ENCODE results near the gene PDGFRB. TPM values are rescaled to one million over a fixed set of nuclear protein-coding genes. Genes with fewer than 3 reads are reported as not detected.
"Not testable (repeated sequence)": the region's sequence is repeated elsewhere in the genome, so short reads cannot be mapped to it uniquely, and the experiment has no call there.

PDGFRB gene
- total RNA-seq, 1 experiment from 2014 or later: 67.6 TPM

DNA sequence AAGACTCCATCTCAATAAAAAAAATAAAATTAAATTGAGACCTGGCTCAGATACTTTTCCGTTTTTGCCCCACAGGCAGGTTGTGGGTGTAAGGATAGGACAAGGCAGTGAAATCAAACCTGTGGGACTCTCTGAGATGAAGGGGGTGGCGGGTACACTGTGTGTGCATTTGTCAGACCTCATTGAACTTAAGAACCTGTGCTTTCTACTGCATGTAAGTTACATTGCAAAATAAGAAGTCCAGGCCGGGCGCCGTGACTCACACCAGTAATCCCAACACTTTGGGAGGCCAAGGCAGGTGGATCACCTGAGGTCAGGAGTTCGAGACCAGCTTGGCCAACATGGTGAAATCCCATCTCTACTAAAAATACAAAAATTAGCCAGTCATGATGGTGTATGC lies 70.9 kb downstream of the PDGFRB start:
- not testable (repeated sequence) for DNase-seq (ENCODE audit: low read depth)

DNA sequence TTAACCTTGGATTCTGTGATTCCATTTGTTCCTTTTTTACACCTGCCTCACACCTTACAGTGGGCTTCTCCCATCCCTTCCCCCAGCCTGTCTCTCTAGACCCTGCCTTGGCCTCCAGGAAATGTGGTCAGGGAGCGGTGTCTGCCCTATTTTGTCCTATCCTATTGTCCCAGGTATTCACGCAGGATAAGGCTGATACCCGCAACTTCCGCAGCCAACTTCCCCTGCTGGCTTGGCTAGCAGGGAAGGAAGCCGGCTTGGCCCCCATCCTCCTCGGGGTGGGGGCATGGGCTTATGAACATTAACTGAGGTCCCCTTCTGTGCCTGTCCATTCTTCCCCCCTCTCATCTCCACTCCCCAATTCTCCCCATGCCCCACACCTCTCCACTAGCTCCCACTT lies 72.8 kb downstream of the PDGFRB start:
- no peak for DNase-seq (ENCODE audit: low read depth)

DNA sequence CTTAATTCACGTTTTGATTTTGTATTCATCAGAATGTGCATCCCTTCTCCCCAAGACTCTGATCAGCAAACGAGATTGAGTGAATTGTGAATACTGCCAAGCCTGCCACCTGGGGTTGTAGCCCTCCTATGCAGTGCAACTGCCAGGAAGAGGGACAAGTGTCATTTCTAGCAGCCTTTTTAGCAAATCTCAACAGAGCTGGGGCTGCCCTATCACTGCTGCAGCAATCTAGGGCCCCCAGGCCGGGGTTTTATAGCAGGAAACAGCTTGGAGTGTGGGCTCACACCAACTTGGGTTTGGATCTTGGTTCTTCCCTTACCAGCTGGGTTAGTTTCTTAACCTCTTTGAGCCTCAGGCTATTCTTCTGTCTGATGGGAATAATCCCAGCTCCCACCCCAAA lies 73.3 kb downstream of the PDGFRB start:
- DNase-seq (ENCODE audit: low read depth): no peak

DNA sequence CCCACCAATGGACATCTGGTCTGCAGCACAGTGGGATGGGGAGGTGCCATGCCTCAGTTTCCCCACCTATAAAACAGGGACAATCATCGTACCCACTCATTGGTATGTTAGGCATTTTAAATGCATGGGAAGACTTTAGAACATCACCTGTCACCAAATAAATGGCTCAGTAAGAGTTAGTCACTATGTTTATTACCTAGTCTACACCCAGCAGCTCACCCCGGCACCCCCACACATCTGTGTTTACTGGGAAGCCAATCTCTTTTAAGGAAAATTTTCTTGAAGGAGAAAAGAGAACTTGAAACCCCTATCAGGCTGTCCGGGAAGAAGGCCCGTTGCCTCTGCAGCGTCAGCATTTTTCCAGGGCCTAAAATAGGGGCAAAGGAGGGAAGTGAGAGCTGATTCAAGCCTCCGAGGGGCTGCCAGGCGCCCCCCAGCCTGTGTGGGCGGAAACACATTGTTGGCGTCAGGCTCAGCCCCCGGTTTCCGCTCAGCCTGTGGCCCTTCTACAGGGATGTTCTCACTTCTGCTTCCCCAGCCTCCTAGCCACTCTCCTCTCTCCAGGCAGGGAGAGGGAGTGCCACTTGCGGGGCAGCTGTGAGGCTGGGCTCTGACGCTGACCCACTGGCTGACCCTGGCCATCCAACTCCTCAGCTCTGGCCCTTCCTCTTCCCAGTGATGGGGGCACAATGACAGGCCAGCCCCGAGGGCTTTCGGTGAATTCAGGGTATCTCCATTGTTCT lies 73.9 kb downstream of the PDGFRB start:
- DNase-seq (ENCODE audit: low read depth): no peak

GRCh38 chr5:150080696-150081435 lies 74.8 kb downstream of the PDGFRB start:
- DNase-seq (ENCODE audit: low read depth): no peak

DNA sequence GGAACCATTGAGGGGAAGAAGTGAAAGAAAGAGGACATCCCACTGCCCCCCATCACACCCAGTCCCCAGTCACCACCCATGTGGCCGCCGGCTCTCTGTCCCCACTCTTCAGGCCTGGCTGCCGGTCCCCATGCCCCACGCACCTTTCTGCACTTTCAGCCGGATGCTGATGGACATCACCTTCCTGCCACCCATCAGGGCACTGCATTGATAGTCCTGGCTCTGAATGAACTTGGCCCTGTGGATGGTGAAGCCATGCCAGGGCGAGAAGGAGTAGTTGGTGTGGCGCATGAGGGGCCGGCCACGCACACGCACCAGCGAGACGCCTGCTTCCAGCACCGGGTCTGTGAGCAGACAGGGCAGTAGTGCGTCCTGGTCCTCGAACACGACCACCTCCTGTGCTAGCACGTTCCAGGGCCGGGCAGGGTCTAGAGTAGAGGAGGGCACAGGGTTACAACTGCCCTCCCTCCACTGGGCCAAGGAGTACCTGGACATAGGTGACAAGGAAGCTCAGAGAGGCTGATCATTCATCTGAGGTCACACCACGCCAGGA lies 75.7 kb downstream of the PDGFRB start:
- DNase-seq (ENCODE audit: low read depth): no peak

- peak; percentile 30 for DNase-seq (ENCODE audit: low read depth)
These were observed 76.6 kb downstream of the PDGFRB start for GRCh38 chr5:150078802-150079689.

GRCh38 chr5:150077996-150078801 lies 77.4 kb downstream of the PDGFRB start:
- DNase-seq (ENCODE audit: low read depth): no peak

- no peak for DNase-seq (ENCODE audit: low read depth)
These were observed 78.6 kb downstream of the PDGFRB start for GRCh38 chr5:150077060-150077459.

DNA sequence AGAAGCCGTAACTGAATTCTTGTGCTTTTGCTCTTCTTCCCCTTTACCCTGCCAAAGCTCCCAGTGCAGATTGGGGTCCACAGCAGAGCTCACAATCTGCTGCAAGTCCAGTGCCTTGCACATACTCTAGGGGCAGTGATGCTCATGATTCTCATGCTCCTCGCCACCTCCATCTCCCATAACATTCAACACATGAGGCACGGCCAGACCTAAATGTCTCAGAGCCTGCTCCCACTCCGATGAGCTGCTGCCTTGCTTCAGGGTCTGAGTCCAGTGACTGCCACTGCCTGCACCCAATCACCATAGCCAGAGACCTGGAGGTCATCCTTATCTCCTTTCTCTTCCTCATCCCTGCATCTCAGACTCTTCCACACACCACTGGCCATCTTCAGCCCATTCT lies 79.8 kb downstream of the PDGFRB start:
- DNase-seq (ENCODE audit: low read depth): no peak

DNA sequence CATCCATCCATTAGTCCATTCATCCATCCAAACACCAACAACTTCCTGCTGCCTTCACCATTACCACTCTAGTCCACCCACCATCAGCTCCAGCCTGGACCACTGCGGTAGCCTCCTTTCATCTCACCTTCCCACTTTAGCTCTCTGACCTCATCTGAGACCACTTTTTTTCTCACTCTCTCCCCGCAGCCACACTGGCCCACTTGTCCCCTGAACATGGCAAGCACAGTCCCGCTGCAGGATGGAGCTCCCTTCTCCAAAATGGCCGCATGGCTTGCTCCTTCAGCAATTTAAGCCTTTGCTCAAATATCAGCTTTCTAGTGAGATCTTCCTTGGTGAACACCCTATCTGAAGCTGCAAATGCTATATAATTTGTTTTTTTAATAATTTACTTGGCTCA lies 80.4 kb downstream of the PDGFRB start:
- DNase-seq (ENCODE audit: low read depth): no peak

DNA sequence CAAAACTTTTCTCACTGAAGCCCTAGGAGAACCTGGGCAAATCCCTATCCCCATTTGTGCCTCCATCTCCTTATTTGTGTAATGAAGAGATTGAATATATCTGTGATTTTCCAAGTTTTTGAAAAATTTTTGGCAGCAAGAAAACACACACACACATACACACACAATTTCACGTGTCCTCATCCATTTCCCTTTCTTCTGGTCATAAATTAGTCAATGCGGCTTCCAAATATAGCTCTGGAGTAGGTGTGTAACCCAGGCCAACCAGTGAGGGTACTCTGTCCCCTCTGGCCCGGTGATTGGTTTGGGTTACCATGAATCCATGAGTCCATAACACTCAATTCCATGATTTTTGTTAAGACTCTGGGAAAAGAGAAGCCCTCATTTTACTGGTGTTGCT lies 82.0 kb downstream of the PDGFRB start:
- no peak for DNase-seq (ENCODE audit: low read depth)

DNA sequence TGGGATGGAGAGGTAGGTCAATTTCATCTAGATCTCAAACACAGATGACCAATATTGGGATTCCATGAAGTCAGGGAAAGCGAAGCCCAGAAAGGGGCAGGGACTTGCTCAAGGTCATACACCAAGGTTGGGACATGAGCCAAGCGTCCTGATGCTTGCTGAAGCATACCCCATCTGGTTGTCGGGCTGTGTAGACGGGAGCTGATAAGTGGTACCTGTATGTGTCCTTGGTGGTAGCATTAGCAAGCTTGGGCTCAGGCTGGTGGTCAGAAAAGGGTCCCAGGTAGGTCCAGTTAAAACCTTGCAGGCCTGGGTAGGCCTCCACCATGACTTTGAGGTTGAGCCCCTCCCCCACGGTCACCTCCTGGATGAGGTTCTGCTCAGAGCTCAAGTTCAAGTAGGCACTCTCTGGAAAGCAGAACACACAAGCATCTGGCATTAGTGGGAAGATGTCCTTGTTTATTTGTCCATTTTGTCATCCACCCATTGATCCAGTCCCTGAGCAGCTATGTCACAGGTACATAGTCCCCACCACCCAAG lies 82.5 kb downstream of the PDGFRB start:
- DNase-seq (ENCODE audit: low read depth): no peak

DNA sequence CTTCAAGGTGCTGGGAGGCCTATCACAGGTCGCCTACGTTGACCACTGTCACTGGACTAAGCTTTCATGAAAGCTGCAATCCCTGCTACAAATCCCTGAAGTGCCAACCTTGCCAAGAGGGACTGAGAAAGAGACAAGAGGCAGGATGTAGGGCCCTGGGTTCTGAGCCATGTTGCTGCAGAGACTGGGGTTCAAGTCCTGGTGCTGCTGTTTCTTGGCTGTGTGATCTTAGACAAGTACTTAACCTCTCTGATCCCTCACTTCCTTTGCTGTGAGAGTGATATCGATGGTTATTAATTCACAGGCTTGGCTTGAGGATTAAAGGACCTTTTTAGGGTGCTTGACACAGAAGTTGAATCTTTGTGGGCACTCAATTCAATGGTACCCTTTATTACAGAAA lies 84.8 kb downstream of the PDGFRB start:
- no peak for DNase-seq (ENCODE audit: low read depth)

GRCh38 chr5:150069672-150070627 lies 85.7 kb downstream of the PDGFRB start:
- DNase-seq (ENCODE audit: low read depth): no peak

DNA sequence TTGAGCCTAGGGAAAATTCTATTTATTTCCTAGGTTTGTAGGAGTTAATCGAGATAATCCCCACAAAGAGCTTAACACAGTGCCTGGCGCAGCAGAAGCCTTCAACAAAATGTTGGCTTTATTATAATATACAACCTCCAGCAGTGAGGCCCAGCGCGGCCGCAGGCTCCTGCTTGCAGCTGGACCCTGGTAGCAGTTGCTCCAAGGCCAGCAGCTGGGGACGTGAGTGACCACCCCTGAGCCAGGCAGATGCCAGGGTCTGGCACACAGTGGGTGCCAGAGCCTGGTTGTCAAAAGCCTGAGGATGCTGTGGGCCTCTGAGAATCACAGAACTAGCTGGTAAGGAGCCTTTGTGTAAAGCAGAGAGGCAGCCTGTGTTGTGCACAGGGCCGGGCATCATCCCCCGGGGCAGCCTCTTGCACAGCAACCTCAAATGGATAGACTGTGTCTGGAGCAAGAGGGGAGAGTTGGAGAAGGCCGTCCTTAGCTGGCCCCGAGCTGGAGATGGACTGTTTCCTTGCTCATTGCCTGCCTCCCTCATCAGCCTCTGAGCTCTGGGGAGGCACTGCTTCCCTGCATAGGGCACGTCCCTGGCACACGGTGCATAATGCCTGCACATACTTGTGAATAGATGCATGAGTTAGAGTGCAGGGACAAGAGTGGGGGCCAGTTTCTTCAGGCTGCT lies 86.5 kb downstream of the PDGFRB start:
- no peak for DNase-seq (ENCODE audit: low read depth)

DNA sequence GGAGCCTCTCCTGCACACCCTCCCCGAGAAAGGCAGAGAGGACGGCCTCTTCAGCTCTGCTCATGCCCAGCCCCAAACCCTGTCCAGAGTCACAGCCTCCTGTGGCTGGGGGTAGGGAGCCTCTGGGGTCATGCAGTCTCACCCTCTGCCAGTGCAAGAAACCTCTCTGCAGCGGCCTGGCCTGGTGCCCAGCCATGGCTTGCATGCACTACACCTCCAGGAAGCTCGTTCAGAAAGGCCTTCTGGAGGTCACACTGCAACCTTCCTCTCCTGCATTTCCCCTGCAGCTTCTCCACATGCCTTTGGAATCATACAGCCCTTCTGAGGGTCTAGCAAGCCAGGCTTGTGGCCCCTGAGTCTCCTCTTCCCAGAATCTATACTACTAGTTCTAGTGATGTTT lies 87.2 kb downstream of the PDGFRB start:
- DNase-seq (ENCODE audit: low read depth): peak; percentile 66

DNA sequence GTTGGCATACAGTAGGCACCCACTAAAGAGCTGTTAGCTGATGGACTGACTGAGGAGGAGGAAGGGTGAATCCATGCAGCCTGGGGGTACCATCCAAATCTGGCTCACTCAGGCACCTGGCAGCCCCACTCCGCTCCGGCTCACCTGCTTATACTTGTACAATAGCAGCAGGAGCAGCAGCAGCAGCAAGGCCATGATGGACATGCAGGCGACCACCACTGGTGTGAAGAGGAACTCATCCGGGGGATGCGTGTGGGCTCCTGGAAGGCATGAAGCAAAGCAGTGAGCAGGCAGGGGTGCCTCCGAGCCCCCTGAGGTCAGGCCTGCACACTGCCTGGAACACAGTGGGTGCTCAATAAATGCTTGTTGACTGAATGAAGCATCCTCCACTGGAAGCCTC lies 87.6 kb downstream of the PDGFRB start:
- DNase-seq (ENCODE audit: low read depth): no peak

- no peak for DNase-seq (ENCODE audit: low read depth)
These were observed 88.2 kb downstream of the PDGFRB start for GRCh38 chr5:150067405-150067960.
